ENCODE data around the gene C19orf12.

C19orf12 gene

DNA sequence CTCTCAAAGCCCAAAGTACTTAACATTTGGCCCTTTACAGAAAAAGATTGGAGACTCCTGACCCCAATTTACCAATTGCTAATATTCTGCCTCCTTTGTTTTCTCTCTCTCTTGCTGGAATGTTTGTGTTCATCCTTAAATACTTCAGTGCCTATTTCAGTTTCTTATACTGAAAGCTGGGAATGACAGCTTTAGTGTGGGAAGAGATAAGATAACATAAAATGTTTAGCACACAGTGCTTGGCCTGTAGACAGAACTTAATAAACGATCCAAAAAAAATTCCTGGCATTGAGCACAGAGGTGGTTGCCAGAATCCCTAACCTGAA, 52.8 kb downstream of the C19orf12 start:
- DNase-seq: no peak

GRCh38 chr19:29660835-29661234, 54.2 kb downstream of the C19orf12 start:
- peak; percentile 34 for DNase-seq

- DNase-seq: no peak
These were observed 56.7 kb downstream of the C19orf12 start for GRCh38 chr19:29658221-29658991.

- no peak for DNase-seq
These were observed 59.3 kb downstream of the C19orf12 start for GRCh38 chr19:29655648-29656335.

DNA sequence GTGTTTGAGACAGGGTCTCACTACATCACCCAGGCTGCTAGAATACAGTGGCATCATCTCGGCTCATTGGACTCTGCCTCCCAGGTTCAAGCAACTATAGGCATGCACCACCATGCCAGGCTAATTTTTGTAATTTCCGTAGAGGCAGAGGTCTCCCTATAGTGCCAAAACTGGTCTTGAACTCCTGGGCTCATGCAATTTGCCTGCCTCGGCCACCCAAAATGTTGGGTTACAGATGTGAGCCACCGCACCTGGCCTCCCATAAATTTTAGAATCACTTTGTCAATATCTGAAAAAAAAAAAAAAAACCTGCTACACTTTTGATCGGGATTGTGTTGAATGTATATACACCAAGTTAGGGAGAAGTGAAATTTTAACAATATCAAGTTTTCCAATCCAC, 61.7 kb downstream of the C19orf12 start:
- no peak for DNase-seq

DNA sequence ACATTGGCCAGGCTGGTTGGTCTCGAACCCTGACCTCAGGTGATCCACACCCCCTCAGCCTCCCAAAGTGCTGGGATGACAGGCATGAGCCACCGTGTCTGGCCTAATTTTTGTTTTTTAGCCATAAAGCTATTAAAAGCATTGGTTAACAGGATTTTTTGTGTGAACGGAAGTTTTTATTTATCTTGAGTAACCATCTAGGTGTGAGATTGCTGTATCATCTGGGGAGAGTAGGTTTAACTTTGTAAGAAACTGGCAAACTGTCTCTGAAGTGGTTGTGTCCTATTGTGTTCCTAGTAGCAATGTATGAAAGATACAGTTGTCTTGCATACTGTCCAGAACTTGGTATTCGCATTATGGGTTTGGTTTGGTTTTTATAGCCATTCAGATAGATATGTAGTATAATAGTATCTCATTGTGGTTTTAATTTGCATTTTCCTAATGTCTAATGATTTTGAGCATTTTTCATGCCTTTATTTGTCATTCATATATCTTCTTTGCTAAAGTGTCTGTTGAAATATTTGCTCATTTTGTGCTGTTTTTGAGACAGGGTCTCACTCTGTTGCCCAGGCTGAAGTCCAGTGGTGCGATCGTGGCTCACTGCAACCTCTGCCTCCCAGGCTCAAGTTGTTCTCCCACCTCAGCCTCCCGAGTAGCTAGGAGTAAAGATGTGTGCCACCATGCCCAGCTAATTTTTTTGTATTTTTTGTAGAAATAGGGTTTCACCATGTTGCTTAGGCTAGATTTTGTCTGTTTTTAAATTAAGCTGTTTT, 63.3 kb downstream of the C19orf12 start:
- DNase-seq: no peak

- DNase-seq: no peak
These were observed 64.2 kb downstream of the C19orf12 start for GRCh38 chr19:29650772-29651387.
